CD4-positive, alpha-beta T cell treated with Interleukin-17A for 4 hours (primary cell): ENCODE data around the gene LPCAT1.

Source experiments
- DNase-seq: peaks from one replicate; pipeline ENCODE4 v3.0.0-alpha.2; 2020; ENCODE audit warnings: mixed read lengths

The LPCAT1 gene

DNA sequence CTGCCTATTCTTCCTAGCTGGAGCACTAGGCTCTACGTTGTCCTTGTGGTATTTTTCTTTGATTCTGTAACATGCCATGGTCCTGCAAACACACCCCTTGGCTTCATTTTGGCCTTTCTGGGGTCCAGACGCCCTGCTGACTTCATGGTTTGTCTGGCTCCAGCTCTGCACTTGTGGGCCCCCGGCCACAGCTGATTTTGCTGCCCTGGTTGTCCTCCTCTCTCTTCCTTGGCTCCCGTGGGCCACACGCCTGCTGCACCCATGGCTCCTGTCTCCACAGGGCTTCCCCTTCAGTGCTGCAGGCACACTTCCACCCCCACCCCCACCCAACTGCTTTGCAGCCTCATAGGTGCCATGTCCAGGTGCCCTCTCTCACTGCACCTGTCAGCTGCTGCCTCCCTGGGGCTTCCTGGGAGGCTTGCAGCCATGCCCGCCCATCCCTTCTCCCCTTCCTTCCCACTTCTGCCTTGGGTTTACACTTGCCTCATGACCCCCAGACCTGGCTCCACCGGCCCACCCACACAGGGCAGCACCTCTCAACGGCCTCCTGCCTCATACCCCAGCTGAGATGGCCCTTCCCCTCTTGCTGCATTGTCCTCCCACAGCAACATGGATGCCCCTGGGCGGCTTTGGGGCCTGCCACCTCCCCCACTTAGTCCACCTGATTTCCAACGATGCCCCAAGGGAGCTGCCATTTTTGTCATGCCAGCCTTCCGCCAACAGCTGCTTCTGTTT, 104.1 kb downstream of the LPCAT1 start:
- no peak for DNase-seq

DNA sequence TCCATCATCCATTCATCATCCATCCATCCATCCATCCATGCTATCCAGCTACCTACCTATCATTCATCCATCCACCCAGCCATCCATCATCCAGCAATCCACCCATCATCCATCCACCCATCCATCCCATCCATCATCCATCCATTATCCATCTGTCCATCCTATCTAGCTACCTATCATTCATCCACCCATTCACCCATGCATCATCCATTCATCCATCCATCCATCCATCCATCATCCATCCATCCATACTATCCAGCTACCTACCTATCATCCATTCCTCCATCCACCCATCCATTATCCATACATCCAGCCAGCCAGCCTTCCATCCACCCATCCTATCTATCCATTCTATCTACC, 104.9 kb downstream of the LPCAT1 start:
- no peak for DNase-seq

DNA sequence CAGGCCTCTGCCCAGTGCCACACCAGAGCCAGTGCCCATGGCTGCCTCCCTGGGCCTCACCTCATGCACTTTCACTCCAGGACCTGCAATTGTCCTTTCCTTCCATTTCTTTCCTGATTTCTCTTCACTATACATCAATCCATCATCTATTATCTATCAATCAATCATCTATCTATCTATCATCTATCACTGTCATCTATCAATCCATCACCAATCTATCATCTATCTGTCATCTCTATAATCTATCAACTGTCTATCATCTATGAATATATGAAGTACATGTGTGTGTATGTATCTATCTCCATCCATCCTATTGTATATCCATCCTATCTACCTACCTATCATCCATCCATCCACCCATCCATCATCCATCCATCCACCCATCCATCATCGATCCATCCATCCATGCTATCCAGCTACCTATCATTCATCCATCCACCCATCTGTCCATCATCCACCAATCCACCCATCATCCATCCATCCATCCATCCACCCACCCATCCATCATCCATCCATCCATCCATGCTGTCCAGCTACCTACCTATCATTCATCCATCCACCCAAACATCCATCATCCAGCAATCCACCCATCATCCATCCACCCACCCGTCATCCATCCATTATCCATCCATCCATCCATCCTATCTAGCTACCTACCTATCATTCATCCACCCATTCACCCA, 105.4 kb downstream of the LPCAT1 start:
- no peak for DNase-seq

DNA sequence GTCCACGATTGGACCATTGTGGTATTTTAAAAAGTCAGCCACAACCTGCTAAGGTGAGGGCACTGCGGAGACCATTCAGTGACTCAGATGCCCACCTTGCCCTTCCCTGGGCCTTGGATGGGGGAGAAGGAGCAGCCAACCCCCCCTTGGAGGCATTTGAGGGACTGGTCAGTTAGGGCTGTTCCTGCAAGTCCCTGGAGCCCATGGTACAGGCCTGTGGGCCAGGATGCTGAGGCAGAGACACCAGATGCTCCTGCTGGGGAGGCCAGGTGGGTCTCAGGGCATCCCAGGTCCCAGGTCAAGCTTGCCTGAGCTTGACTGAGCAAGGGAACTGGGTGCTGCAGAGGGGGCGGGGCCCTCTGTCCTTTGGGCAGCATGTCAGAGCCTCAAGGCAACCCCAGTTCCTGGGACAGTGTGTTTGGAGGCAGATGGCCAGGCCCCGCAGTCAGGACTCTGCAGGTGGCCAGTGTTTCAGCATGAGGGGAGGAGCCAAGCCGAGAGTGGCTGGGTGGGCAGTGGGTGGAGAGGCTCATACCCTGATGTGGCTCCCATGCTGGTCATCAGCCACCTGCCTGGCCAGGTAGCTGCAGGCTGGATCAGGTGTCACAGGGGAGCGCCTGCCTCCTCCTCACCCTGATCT, 106.1 kb downstream of the LPCAT1 start:
- DNase-seq = no peak

DNA sequence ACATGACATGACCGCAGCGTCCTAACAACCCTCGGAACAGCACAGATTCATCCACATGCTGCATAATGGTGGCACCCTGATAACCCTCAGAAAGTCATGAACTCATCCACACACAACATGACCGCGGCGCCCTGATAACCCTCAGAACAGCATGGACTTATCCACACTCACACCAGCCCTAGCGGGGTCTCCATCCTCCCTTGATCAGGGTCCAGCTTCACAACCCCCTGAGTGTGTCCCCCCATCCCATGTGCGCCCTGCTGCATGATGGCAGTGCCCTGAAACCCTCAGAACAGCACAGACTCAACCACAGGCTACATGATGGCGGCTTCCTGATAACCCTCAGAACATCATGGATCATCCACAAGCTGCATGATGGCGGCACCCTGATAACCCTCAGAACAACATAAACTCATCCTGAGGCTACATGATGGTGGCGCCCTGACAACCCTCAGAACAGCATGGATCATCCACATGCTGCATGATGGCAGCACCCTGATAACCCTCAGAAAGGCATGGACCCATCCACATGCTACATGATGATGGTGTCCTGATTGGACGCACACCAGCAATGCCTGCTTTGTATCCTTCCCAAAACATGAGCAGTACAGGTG, 106.8 kb downstream of the LPCAT1 start:
- no peak for DNase-seq

DNA sequence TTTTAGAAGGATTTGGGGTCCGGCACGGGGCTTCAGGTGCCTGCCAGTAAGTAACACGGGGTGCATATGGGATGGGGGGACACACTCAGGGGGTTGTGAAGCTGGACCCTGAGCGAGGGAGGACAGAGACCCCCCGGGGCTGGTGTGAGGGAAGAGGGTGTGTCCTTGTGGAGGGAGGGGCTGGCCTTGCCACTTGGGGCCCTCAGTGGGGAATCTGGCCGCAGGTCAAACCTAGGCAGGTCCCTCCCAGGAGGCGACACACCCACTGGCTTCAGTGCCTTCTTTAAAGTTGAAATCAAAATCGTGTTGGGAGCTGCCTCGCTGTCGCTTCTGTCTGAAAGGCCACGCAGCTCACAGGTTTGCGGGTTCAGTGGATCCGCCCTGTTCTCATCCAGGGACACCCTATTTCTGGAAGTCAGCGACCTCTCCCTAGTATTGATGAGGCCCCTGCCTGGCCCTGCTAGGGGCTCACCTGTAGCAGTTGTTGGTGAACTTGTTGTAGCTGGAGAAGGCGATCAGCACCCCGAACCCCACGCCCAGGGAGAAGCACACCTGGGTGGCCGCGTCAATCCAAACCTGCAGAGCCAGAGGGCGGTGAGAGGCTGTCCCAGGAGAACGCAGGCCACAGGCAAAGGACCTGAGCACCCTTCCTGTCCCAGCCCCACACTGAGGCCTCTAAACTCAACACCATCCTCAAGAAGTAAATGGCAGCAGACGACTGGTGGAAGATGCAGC, 108.0 kb downstream of the LPCAT1 start:
- no peak for DNase-seq

DNA sequence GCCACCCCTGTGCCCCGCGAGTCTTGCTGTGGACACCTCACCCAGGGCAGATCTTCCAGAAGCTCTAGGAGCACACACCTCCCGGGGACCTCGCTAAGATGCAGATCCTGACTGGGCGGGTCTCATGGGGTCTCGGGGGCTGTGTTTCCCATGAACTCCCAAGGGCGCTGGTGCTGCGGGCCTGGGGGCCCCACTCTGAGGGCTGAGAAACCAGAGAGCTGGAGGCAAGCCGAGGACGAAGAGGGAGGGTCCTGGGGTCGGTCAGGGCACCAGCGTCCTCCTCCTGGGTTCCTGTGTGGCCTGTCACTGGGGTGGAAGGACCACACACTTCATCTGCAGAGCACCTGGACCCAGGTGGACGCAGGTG, 108.7 kb downstream of the LPCAT1 start:
- no peak for DNase-seq

DNA sequence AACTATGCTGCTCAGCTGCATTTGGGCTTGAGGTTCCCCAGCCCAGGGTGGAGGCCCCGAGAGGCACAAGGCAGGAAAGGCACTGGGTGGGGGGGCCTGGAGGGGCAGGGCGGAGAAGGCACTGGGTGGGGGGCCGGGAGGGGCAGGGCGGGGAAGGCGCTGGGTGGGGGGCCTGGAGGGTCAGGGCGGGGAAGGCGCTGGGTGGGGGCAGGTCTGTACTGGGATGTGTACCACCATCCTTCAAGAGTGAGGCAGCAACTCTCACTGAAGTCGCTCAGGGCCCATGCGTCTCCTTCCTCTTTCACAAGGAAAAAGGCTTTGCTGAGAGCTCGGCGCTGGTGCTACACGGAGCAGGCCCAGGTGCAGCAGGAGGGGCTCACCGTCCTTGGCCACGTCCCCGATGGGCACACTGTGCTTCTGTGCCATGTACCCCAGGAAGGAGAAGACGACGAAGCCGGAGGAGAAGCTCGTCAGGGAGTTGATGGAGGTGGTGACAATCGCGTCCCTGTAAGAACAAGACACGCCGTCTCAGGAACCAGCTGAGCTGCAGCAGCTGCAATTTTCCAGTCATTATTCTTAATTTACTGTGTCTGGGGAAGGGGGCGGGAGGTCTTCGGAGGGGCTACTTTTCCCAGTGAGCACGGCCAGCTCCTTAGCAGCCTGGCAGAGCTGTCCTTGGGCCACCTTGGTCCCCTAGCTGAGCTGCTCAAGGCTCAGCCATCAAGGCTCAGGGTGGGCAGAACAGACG, 109.3 kb downstream of the LPCAT1 start:
- no peak for DNase-seq

DNA sequence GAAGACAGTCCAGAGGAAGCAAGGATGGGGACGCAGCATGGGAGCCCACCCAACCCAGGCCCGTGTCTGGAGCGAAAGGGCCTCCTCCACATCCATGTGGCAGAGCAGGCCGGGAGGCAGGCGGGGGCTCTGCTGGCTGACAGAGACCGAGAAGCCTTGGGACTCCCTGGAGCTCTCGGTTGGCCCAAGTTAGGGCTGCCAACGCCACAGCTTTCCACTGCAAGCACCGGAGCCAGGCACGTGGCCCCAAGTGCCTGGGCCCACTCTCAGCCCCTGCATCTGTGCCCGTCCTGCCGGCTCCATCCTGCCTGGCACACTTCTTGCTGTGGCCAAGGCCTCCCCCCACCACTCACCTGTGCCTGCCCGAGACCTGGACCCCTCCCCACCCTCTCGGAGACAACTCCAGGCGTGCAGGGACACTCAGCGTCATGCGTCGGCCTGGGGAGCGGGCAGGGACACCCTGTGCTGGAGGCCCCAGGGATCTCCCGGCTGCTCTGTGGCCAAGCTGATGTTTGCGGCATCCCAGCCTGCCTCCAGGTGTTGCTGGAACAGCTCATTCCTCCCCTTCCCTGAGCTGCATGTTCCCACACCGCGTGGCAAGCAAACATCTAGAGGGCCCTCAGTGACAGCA, 110.0 kb downstream of the LPCAT1 start:
- no peak for DNase-seq

DNA sequence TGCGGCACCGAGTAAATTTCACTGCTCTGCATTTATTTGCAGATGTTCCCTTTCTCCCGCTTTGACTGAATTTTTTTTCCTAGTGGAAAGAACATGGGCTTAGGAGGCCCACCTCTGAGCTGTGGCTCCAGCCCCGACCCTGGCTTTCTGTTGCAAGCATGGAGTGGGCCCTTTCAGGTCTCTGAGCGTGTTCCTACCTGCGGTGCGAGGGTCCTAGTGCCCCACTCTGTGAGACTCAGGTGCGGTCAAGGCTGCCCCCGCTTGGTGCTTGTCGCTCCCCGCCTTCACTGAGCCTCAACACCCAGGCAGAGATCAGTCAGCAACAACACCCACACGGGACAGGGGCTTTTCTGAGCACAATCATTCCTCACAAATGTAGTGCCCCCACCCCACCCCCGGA, 110.5 kb downstream of the LPCAT1 start:
- no peak for DNase-seq

DNA sequence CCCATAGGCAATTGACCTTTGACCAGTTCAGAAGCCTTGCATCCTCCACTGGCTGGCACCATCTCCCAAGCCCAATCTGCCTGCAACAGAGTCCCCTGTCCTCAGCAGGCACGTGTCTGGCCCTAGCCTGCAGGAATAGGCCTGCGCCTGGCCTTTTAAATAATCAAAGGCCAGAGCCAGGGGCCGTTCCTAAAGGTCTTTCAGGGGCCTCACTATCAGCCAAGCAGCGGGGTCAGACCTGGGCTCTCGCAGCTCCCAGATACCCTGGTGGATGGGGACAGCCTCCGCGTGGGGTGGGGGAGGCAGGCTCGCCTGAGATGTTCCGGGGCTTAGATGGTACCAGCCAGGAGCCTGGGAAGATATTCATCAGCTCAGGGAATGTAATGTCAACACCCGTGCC, 111.1 kb downstream of the LPCAT1 start:
- no peak for DNase-seq

DNA sequence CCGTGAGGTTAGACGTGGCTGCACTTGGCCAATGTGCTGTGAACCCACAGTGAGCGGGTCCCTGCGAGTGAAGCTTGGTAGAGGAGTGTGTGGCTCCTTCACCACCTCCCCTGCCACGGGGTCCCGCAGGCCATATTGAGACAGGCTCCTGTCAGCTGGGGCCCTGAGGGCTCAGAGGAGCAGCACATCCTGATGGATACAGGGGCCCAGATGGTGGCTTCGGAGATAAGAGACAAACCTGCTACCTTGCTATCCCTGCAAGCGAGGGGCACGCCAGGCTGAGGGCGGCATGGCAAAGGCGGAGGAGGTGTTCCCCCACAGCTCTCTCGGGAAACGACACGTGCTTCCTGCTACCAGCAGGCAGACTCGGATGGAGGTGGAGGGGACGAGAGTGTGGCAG, 111.6 kb downstream of the LPCAT1 start:
- DNase-seq = no peak
